Activated CD8-positive, alpha-beta T cell treated with anti-CD3 and anti-CD28 coated beads, Interleukin-2, amount 10 ng/mL, durations not matched to agents 7 days and 5 days (primary cell): ENCODE measurements around the gene UNC45A. TPM values are rescaled to one million over a fixed set of nuclear protein-coding genes. Genes with fewer than 3 reads are reported as not detected.

Experiments used
- ATAC-seq: fragments of 150-1000 bp; cut with Tn5 transposase; one replicate; pipeline ENCODE4 v1.10.0; 2021; ENCODE audit warnings: moderate library complexity
- CTCF ChIA-PET: fragments of 350-600 bp; sonication (Branson Sonifier 250); formaldehyde crosslinking; loops from one replicate; lab custom pipeline; 2021; ENCODE audit warnings: antibody characterized with exemption; lab: Charles Lee
- POLR2A ChIA-PET: fragments of 350-600 bp; sonication (Branson Sonifier 250); formaldehyde crosslinking; loops from one replicate; lab custom pipeline; 2021; ENCODE audit warnings: antibody characterized with exemption; lab: Charles Lee
- DNase-seq: peaks from one replicate; pipeline ENCODE4 v3.0.0-alpha.2; 2020
- H3K27ac Mint-ChIP-seq: one replicate; pipeline ENCODE4 v1.8.0; 2021; ENCODE audit warnings: mild to moderate bottlenecking, mixed read lengths
- H3K27me3 Mint-ChIP-seq: one replicate; pipeline ENCODE4 v1.8.0; 2021; ENCODE audit warnings: low read depth, mixed read lengths
- H3K36me3 Mint-ChIP-seq: one replicate; pipeline ENCODE4 v1.8.0; 2021; ENCODE audit warnings: low read depth, mixed read lengths
- H3K4me1 Mint-ChIP-seq: one replicate; pipeline ENCODE4 v1.8.0; 2021; ENCODE audit warnings: low read depth, mixed read lengths
- H3K4me3 Mint-ChIP-seq: one replicate; pipeline ENCODE4 v1.8.0; 2021; ENCODE audit warnings: mild to moderate bottlenecking, mixed read lengths
- H3K9me3 Mint-ChIP-seq: one replicate; pipeline ENCODE4 v1.8.0; 2022; ENCODE audit warnings: mixed read lengths; ENCODE audit not compliant: insufficient read depth
- total RNA-seq, 2 experiments: library from RNA; stranded (reverse); gene quantifications; one replicate each; pipeline ENCODE4 v1.2.3, GENCODE V29; 2021

UNC45A gene
- total RNA-seq, 2 experiments from 2014 or later: 74.6 to 81.4 TPM

DNA sequence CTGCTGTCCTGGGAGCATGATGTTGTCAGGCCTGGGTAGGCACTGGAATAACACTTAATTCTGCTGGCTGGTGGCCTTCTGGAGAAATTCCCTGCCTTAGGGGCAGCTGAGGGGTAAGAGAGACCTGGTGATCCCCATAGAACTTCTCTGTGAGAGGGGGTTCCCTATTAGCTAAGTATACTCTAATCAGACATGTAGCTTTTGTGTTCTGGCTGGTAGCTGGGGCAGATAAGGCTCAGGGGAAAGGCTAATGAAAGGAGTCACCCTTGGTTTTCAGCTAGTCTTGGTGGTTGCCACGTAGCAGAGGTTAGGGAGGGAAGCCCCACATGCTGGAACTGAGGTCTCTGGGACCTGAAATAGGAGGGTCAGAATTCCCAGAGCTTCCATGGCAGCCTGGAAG lies 1.8 kb upstream of the UNC45A start:
- ChIA-PET CTCF (interaction anchor here (0.9 to 11.4 kb wide), 39 partner anchors 8 to 834 kb away, joined by 3 to 328 read pairs (median 7); partner anchors contain the start of genes BLM, FES, MAN2A2 and RCCD1), POLR2A (interaction anchor here (0.9 to 9.9 kb wide), 6 partner anchors 22 to 247 kb away, joined by 3 to 110 read pairs (median 12); partner anchors contain the start of genes BLM, MAN2A2 and RCCD1)
- Mint-ChIP-seq H3K4me1 (peaks cover 62% of the 10 kb centered on the region), H3K27ac (peak overlapping the region; percentile 57), H3K36me3 (peaks cover 31% of the 10 kb centered on the region), H3K9me3 (no peaks in the 10 kb centered on the region), H3K27me3 (no peaks in the 10 kb centered on the region), H3K4me3 (peak overlapping the region; percentile 97)
- no peak for DNase-seq
- ATAC-seq: no peak

DNA sequence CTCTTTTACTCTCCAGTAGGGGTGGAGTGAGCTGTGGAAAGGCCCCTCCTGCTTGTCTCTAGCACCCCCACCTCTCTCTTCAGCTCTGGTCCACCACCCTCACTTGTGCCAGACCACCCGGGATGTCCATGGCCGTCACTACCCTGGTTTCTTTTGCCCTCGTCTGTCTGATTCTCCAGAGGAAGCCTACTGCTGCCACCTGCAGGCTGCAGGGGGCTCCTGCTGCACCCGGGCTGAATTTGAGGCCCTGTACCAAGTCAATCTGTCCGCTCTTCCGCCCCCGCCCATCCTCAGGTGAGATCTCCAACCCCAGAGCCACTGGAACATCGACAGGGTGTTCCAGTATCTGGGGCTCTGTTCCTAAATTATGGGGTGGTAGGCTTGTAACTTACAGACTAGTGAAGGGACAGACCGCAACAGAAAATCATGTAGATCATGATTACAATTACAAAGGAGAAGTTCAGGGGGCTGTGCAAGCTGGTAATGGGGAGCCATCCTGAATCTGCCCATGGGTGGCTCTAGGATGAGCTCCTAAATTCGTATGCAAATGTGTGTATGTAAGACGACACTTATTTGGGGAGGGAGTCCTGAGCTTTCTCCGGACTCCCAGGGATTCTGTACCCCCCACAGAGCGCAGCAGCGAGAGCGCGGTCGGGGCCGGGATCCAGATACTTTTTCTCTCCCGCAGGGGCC lies 683 bp upstream of the UNC45A start:
- Mint-ChIP-seq H3K27me3 (no peaks in the 10 kb centered on the region), H3K36me3 (peaks cover 33% of the 10 kb centered on the region), H3K4me1 (peaks cover 57% of the 10 kb centered on the region), H3K4me3 (peak overlapping the region; percentile 85), H3K27ac (peak overlapping the region; percentile 95), H3K9me3 (no peaks in the 10 kb centered on the region)
- ATAC-seq (peak; percentile 35), DNase-seq (peak; percentile 94)
- ChIA-PET POLR2A (interaction anchor here (0.6 to 9.9 kb wide), 11 partner anchors 20 to 558 kb away, joined by 3 to 110 read pairs (median 4); partner anchors contain the start of genes MAN2A2 and RCCD1), CTCF (interaction anchor here (0.5 to 11.4 kb wide), 44 partner anchors 8 to 641 kb away, joined by 3 to 328 read pairs (median 4); partner anchors contain the start of genes BLM, IQGAP1, MAN2A2 and RCCD1)

DNA sequence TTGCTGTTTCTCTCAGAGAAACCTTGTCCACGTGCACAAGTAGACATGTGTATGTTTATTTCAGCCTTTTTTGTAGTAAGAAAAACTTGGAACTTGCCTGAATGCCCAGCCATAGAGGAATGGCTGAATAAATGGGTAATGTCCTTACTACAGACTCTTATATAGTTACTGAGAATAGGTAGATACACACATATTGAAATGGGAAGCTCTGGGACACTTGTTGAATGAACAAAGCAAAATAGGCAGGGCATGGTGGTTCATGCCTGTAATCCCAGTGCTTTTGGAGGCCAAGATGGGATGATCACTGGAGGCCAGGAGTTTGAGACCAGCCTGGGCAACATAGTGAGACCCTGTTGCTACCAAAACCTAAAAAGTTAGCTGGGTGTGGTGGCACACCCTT lies 1.7 kb downstream of the UNC45A start:
- POLR2A ChIA-PET: interaction anchor here (9.9 kb wide), 1 partner anchor 18 kb away, joined by 93 read pairs; the partner anchor contains the start of gene RCCD1
- Mint-ChIP-seq H3K4me1 (peaks cover 39% of the 10 kb centered on the region), H3K27me3 (no peaks in the 10 kb centered on the region), H3K9me3 (no peaks in the 10 kb centered on the region), H3K36me3 (peaks cover 38% of the 10 kb centered on the region), H3K4me3 (peak overlapping the region; percentile 85), H3K27ac (peak overlapping the region; percentile 95)
- CTCF ChIA-PET: interaction anchor here (0.7 to 8.2 kb wide), 5 partner anchors 14 to 336 kb away, joined by 3 to 154 read pairs (median 3); partner anchors contain the start of gene RCCD1
- DNase-seq: no peak
- no peak for ATAC-seq

DNA sequence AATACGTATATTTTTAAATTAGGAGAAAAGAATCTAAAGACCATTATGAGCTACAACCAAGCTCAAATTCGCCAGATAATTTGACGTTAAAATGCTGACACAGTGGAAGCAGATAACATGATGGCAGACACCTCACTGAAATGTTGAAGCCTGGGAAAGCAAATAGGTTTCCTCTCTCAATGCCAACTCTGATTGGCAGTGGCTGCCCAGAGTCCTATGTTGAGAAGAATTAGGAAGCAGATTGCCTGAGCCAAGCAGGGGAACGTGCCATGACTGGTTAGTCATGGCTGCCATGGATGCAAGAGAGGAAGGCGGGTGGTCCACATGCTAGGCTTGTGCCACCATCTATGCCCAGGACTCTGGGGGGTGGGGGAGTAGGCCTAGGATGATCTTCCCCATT lies 3.2 kb downstream of the UNC45A start:
- POLR2A ChIA-PET: interaction anchor here (9.9 kb wide), 1 partner anchor 17 kb away, joined by 93 read pairs; the partner anchor contains the start of gene RCCD1
- H3K36me3 Mint-ChIP-seq: peaks cover 52% of the 10 kb centered on the region
- CTCF ChIA-PET: interaction anchor here (8.2 kb wide), 1 partner anchor 17 kb away, joined by 154 read pairs; the partner anchor contains the start of gene RCCD1

DNA sequence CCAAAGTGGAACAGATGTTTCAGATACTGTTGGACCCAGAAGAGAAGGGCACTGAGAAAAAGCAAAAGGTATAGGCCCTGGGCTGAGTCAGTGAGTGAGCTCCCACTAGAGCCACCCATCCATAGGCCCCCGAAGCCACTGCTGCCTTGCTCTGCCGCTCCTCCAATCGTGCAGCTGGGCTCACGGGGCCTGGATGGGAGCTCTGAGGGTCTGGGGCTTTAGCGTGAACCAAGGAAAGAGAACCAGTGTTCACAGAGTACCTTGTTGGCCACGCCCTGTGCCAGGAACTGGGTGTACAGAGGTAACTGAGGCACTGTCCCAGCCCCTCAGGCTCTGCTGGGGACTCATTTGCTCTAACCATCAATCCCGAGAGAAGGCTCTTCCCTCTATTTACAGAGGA lies 4.7 kb downstream of the UNC45A start:
- H3K4me1 Mint-ChIP-seq: peaks cover 15% of the 10 kb centered on the region
- no peak overlapping the region for H3K4me3 Mint-ChIP-seq
- DNase-seq: no peak
- no peaks in the 10 kb centered on the region for H3K27me3 Mint-ChIP-seq
- ATAC-seq: no peak
- ChIA-PET POLR2A (interaction anchor here (1.0 to 1.1 kb wide), 2 partner anchors 9 to 15 kb away, joined by 3 to 5 read pairs; partner anchors contain the start of gene RCCD1), CTCF (interaction anchor here (1.1 to 5.4 kb wide), 2 partner anchors 6 to 8 kb away, joined by 3 to 45 read pairs; partner anchors contain the start of genes HDDC3 and UNC45A)
- peaks cover 59% of the 10 kb centered on the region for H3K36me3 Mint-ChIP-seq
- H3K9me3 Mint-ChIP-seq: no peaks in the 10 kb centered on the region
- no peak overlapping the region for H3K27ac Mint-ChIP-seq

More for the DNA sequence above, 3.2 kb downstream of the UNC45A start:
- no peaks in the 10 kb centered on the region for H3K27me3 Mint-ChIP-seq
- ATAC-seq (no peak), DNase-seq (no peak)
- H3K9me3 Mint-ChIP-seq: no peaks in the 10 kb centered on the region
- peak overlapping the region; percentile 20 for H3K27ac Mint-ChIP-seq
- no peak overlapping the region for H3K4me3 Mint-ChIP-seq
- peaks cover 30% of the 10 kb centered on the region for H3K4me1 Mint-ChIP-seq

DNA sequence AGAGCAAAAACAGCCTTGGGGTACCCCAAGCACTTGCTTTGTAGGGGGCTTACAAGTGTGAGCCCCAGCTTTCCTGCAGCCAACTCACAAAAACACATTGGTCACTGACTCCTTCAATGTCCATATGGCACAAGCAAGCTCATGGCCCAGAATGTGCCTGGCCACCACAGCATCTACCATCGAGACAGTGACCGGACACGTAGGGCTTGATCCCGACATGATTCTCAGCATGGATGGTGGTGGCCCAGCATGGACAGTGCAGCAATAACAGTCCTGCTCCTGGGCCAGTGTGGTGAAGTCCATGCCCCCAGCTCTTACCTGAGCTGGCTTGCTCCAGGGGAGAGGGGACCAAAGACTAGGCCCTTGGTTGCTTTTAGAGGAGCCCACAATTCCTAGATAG lies 6.0 kb downstream of the UNC45A start:
- Mint-ChIP-seq H3K9me3 (no peaks in the 10 kb centered on the region), H3K4me3 (no peak overlapping the region), H3K36me3 (peaks cover 62% of the 10 kb centered on the region), H3K27me3 (no peaks in the 10 kb centered on the region), H3K4me1 (peaks cover 10% of the 10 kb centered on the region), H3K27ac (no peak overlapping the region)
- ChIA-PET POLR2A (no interaction called here), CTCF (interaction anchor here (5.4 kb wide), 1 partner anchor 8 kb away, joined by 45 read pairs; the partner anchor contains the start of genes HDDC3 and UNC45A)
- ATAC-seq (no peak), DNase-seq (no peak)

DNA sequence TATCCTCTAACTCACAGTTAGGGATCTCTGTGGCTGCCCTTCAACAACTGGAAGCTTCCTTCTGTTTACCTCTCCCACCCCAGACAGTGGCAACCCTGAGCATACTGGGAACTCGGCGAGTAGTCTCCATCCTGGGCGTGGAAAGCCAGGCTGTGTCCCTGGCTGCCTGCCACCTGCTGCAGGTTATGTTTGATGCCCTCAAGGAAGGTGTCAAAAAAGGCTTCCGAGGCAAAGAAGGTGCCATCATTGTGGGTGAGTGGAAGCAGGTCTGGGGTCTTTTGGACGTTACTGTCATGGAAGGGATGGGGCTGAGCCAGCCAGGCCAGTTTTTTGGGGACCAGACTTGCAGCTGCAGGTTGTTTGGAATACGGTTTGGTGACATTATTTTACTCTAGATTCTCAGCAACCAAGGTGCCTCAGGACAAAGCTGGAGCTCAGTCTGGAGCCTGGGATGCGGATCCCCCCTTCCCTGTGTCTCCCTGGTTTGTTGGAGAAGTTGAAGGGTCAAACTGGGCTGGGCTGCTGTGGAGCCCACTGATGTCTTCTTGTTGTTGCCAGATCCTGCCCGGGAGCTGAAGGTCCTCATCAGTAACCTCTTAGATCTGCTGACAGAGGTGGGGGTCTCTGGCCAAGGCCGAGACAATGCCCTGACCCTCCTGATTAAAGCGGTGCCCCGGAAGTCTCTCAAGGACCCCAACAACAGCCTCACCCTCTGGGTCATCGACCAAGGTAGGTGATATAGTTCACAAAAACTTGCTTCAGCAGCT lies 7.5 kb downstream of the UNC45A start:
- ATAC-seq (no peak), DNase-seq (no peak)
- H3K27me3 Mint-ChIP-seq: no peaks in the 10 kb centered on the region
- no peaks in the 10 kb centered on the region for H3K9me3 Mint-ChIP-seq
- CTCF ChIA-PET: interaction anchor here (2.6 to 5.4 kb wide), 2 partner anchors 9 to 14 kb away, joined by 18 to 45 read pairs; partner anchors contain the start of genes HDDC3 and UNC45A
- H3K27ac Mint-ChIP-seq: no peak overlapping the region
- no peaks in the 10 kb centered on the region for H3K4me1 Mint-ChIP-seq
- H3K4me3 Mint-ChIP-seq: no peak overlapping the region
- peaks cover 62% of the 10 kb centered on the region for H3K36me3 Mint-ChIP-seq
- POLR2A ChIA-PET: interaction anchor here (1.2 to 2.0 kb wide), 3 partner anchors 9 to 14 kb away, joined by 3 to 8 read pairs (median 5); partner anchors contain the start of gene RCCD1

DNA sequence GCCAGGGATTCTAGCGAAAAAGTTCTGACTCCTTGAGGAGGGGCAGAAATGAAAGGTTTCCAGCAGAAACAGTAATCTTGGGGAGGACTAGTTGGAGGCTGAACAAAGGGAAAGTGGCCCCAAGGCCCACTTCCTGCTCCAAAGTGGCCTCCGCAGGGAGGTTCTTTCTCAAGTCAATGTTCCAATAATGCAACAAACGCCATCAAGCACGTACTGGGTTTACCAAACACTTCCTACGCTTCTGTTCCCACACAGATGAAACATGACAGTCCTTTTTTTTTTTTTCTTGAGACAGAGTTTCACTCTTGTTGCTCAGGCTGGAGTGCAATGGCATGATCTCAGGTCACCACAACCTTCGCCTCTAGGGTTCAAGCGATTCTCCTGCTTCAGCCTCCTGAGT lies 10.0 kb downstream of the UNC45A start:
- no peak for DNase-seq
- ChIA-PET CTCF (interaction anchor here (1.1 to 5.4 kb wide), 3 partner anchors 11 to 12 kb away, joined by 3 to 45 read pairs (median 18); partner anchors contain the start of genes HDDC3 and UNC45A), POLR2A (no interaction called here)
- Mint-ChIP-seq H3K9me3 (no peaks in the 10 kb centered on the region), H3K27ac (no peak overlapping the region), H3K27me3 (no peaks in the 10 kb centered on the region), H3K36me3 (peaks cover 63% of the 10 kb centered on the region), H3K4me1 (no peaks in the 10 kb centered on the region), H3K4me3 (no peak overlapping the region)
- ATAC-seq: no peak

DNA sequence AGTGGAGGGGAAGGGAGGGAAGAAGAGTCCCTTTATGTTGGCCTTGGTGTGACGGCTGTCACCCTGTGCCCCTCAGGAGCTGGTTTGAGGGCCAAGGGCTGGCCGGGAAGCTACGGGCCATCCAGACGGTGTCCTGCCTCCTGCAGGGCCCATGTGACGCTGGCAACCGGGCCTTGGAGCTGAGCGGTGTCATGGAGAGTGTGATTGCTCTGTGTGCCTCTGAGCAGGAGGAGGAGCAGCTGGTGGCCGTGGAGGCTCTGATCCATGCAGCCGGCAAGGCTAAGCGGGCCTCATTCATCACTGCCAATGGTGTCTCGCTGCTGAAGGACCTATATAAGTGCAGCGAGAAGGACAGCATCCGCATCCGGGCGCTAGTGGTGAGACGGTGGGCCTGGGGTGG lies 11.5 kb downstream of the UNC45A start:
- Mint-ChIP-seq H3K36me3 (peaks cover 58% of the 10 kb centered on the region), H3K9me3 (no peaks in the 10 kb centered on the region), H3K4me3 (no peak overlapping the region), H3K27me3 (no peaks in the 10 kb centered on the region), H3K4me1 (no peaks in the 10 kb centered on the region), H3K27ac (no peak overlapping the region)
- ChIA-PET POLR2A (no interaction called here), CTCF (interaction anchor here (5.8 kb wide), 1 partner anchor 13 kb away, joined by 37 read pairs; the partner anchor contains the start of genes HDDC3 and UNC45A)
- DNase-seq (no peak), ATAC-seq (no peak)

DNA sequence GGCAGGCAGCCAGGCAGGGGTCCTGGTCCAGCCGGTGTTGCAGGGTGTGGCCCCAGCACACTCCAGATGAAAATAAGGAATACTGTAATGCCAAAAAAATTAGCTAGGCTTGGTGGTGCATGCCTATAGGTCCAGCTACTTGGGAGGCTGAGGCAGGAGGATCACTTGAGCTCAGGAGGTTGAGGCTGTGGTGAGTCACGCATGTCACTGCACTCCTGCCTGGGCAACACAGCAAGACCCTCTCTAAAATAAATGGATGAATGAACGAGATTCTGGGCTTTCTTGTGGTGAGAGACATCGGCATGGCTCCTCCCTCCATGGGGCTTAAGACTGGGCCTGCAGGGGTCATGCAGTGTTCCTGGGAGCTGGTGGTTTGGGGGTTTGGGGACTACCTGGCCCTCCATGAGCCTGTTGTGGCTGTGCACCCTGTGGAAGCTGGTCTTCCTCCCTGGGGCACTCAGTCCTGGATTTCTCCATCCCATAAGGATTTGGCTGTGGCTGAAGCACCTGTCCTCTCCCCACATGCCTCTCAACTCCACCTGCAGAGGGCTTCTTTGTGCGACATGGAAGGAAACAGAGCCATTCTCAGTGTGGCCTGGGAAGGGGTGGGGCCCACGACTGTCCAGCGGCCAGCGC lies 12.0 kb downstream of the UNC45A start:
- ATAC-seq: no peak
- no peaks in the 10 kb centered on the region for H3K27me3 Mint-ChIP-seq

More for the DNA sequence above, 12.0 kb downstream of the UNC45A start:
- DNase-seq: no peak
- H3K4me1 Mint-ChIP-seq: no peaks in the 10 kb centered on the region
- peaks cover 60% of the 10 kb centered on the region for H3K36me3 Mint-ChIP-seq
- CTCF ChIA-PET: interaction anchor here (0.7 to 5.8 kb wide), 2 partner anchors 13 to 20 kb away, joined by 3 to 37 read pairs; partner anchors contain the start of genes HDDC3 and UNC45A
- POLR2A ChIA-PET: no interaction called here
- no peak overlapping the region for H3K27ac Mint-ChIP-seq
- H3K4me3 Mint-ChIP-seq: no peak overlapping the region
- no peaks in the 10 kb centered on the region for H3K9me3 Mint-ChIP-seq
